HS-5 (cell line): Measurements from ENCODE around the gene ALAD.
"Not testable (repeated sequence)": the region's sequence is repeated elsewhere in the genome, so short reads cannot be mapped to it uniquely, and the experiment has no call there.

Source experiments
- DNase-seq: peaks from one replicate; pipeline ENCODE4 v3.0.0-alpha.2; 2012; ENCODE audit warnings: low read depth

Gene ALAD

GRCh38 chr9:113373676-113374392 is 27.2 kb downstream of the ALAD start:
- DNase-seq, result no peak

- no peak for DNase-seq
Measured at GRCh38 chr9:113373256-113373655, 27.8 kb downstream of the ALAD start.

- no peak for DNase-seq
Measured at GRCh38 chr9:113372059-113372458, 29.0 kb downstream of the ALAD start.

- DNase-seq, result no peak
Measured at GRCh38 chr9:113370806-113371325, 30.2 kb downstream of the ALAD start.

- no peak for DNase-seq
Measured at GRCh38 chr9:113369855-113370140, 31.3 kb downstream of the ALAD start.

- DNase-seq, result no peak
Measured at GRCh38 chr9:113368982-113369854, 31.9 kb downstream of the ALAD start.

- no peak for DNase-seq
Measured at GRCh38 chr9:113368348-113368981, 32.6 kb downstream of the ALAD start.

GRCh38 chr9:113365652-113366051 is 35.4 kb downstream of the ALAD start:
- not testable (repeated sequence) for DNase-seq

- DNase-seq, result no peak
Measured at GRCh38 chr9:113364951-113365350, 36.1 kb downstream of the ALAD start.

GRCh38 chr9:113363336-113363735 is 37.7 kb downstream of the ALAD start:
- no peak for DNase-seq

GRCh38 chr9:113361304-113362018 is 39.6 kb downstream of the ALAD start:
- DNase-seq, result no peak

GRCh38 chr9:113360242-113360842 is 40.7 kb downstream of the ALAD start:
- no peak for DNase-seq

GRCh38 chr9:113359385-113359784 is 41.7 kb downstream of the ALAD start:
- DNase-seq, result no peak

GRCh38 chr9:113356686-113357292 is 44.3 kb downstream of the ALAD start:
- DNase-seq, result no peak

- DNase-seq, result no peak
Measured at GRCh38 chr9:113355040-113355596, 46.0 kb downstream of the ALAD start.

GRCh38 chr9:113352411-113352810 is 48.7 kb downstream of the ALAD start:
- no peak for DNase-seq

GRCh38 chr9:113352006-113352405 is 49.1 kb downstream of the ALAD start:
- no peak for DNase-seq

- no peak for DNase-seq
Measured at GRCh38 chr9:113350937-113351336, 50.1 kb downstream of the ALAD start.

GRCh38 chr9:113350107-113350661 is 50.9 kb downstream of the ALAD start:
- no peak for DNase-seq

- DNase-seq, result no peak
Measured at GRCh38 chr9:113349445-113350094, 51.5 kb downstream of the ALAD start, which contains the start of gene BSPRY. Gene BSPRY, plus strand, starts transcription at chr9:113349541. Its CDS starts 39 bp downstream, at chr9:113349580.
